HG02885 (cell line): Measurements from ENCODE around the gene PTPRJ.

ENCODE experiments used
- ATAC-seq: cut with Tn5 transposase; IDR thresholded peaks from one replicate; pipeline ENCODE4 v1.9.1; 2021; ENCODE audit warnings: mild to moderate bottlenecking; ENCODE audit not compliant: unreplicated experiment, poor library complexity

Gene PTPRJ

GRCh38 chr11:48104568-48104924 is 124.2 kb downstream of the PTPRJ start:
- no peak for ATAC-seq

GRCh38 chr11:48105096-48105990 is 125.0 kb downstream of the PTPRJ start:
- ATAC-seq = no peak

- peak; percentile 26 for ATAC-seq
Measured at GRCh38 chr11:48106166-48106565, 125.8 kb downstream of the PTPRJ start.

GRCh38 chr11:48107188-48107704 is 126.9 kb downstream of the PTPRJ start:
- peak; percentile 90 for ATAC-seq

GRCh38 chr11:48108231-48109045 is 128.1 kb downstream of the PTPRJ start:
- ATAC-seq = no peak

GRCh38 chr11:48109046-48109666 is 128.8 kb downstream of the PTPRJ start:
- ATAC-seq = no peak

- no peak for ATAC-seq
Measured at GRCh38 chr11:48110509-48110766, 130.1 kb downstream of the PTPRJ start.

GRCh38 chr11:48111891-48112290 is 131.5 kb downstream of the PTPRJ start:
- ATAC-seq = no peak

- ATAC-seq = no peak
Measured at GRCh38 chr11:48114740-48115139, 134.4 kb downstream of the PTPRJ start.

- ATAC-seq = peak; percentile 68
Measured at GRCh38 chr11:48116437-48117228, 136.3 kb downstream of the PTPRJ start.

- ATAC-seq = no peak
Measured at GRCh38 chr11:48122246-48122645, 141.9 kb downstream of the PTPRJ start.

- ATAC-seq = no peak
Measured at GRCh38 chr11:48122656-48123055, 142.3 kb downstream of the PTPRJ start.

GRCh38 chr11:48123254-48123875 is 143.0 kb downstream of the PTPRJ start:
- ATAC-seq = no peak

GRCh38 chr11:48123934-48124755 is 143.8 kb downstream of the PTPRJ start:
- no peak for ATAC-seq

GRCh38 chr11:48124880-48125279 is 144.5 kb downstream of the PTPRJ start:
- no peak for ATAC-seq

GRCh38 chr11:48125866-48126265 is 145.5 kb downstream of the PTPRJ start:
- ATAC-seq = no peak

GRCh38 chr11:48127521-48128183 is 147.3 kb downstream of the PTPRJ start:
- ATAC-seq = no peak

- peak; percentile 82 for ATAC-seq
Measured at GRCh38 chr11:48129697-48130395, 149.5 kb downstream of the PTPRJ start.
